ENCODE data around the gene RNF5. TPM values are rescaled to one million over a fixed set of nuclear protein-coding genes. Genes with fewer than 3 reads are reported as not detected.

The RNF5 gene
- total and polyA plus RNA-seq, 9 of the 15 experiments (the other 6 are each of a cell fraction or from before 2014, with no cell fraction given) = 62.2 to 245 (median 129) TPM

DNA sequence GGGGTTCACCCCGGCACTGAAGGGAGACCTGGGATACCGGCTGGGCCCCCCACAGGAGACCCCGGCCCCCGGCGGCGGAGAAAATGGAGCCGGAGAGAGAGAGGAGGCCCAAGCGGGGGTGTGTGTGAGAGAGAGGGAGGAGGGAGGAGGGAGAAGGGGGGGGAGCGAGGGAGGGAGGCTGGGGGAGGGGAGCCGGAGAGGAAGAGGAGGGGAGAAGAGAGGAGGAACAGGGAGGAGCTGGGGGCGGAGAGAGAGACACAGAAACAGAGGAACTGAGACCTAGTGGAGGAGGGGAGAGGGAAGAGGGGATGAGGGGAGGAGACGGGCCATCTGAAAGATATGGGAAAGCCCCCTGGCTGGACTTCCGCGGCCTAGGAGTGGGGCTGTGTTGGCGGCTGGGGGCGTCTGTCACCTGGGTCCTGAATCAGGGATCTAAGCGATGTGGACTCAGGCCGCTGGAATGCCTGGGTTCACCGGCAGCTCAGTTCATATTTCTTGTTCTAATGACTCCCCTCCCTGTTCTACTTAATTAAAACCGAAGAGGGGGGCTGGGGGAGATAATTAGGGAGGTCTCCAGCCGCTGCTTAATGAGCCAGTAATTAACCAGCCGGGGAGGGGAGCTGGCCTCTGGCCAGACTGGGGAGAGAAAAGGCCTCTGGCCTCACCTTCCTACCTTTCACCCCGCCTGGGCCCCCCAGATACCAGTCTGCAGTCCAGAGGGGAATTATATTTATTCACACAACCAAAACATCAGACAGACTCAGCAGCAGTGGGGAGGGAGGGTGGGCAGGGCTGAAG lies 12.0 kb downstream of the RNF5 start, which contains the start of gene PBX2 (continued):
- TF ChIP-seq PRDM10 (IDR thresholded peaks at IDR 0.05; ENCODE audit: partially characterized antibody) (peak; percentile 54), PHF8 (IDR thresholded peaks at IDR 0.05; ENCODE audit: borderline replicate concordance, low read length) (peak; percentile 59; the same call in 1 of the 2 replicates), POU5F1 (IDR thresholded peaks at IDR 0.05; ENCODE audit: borderline replicate concordance, low read depth, low read length, partially characterized antibody) (no peak), ZNF436 (CRISPR knock-in tag; IDR thresholded peaks at IDR 0.05) (no peak), KDM2B (CRISPR knock-in tag; IDR thresholded peaks at IDR 0.05) (no peak), ZNF12 (CRISPR knock-in tag; IDR thresholded peaks at IDR 0.05) (no peak), FOXK2 (conservative IDR thresholded peaks at IDR 0.05 in 1 of 2, IDR thresholded peaks at IDR 0.05 in 1 of 2; ENCODE audit: low read depth in 2 of 2) (peak; percentile 71 to 82), GABPB2 (CRISPR knock-in tag; conservative IDR thresholded peaks at IDR 0.05) (no peak), C11orf30 (IDR thresholded peaks at IDR 0.05; ENCODE audit: low read depth) (no peak), PTTG1 (tag; IDR thresholded peaks at IDR 0.05; ENCODE audit: low read depth) (no peak), BRF1 (IDR thresholded peaks at IDR 0.05; ENCODE audit: borderline replicate concordance, extremely low read depth, insufficient read length) (no peak)
- TF ChIP-seq, protein P1, sequence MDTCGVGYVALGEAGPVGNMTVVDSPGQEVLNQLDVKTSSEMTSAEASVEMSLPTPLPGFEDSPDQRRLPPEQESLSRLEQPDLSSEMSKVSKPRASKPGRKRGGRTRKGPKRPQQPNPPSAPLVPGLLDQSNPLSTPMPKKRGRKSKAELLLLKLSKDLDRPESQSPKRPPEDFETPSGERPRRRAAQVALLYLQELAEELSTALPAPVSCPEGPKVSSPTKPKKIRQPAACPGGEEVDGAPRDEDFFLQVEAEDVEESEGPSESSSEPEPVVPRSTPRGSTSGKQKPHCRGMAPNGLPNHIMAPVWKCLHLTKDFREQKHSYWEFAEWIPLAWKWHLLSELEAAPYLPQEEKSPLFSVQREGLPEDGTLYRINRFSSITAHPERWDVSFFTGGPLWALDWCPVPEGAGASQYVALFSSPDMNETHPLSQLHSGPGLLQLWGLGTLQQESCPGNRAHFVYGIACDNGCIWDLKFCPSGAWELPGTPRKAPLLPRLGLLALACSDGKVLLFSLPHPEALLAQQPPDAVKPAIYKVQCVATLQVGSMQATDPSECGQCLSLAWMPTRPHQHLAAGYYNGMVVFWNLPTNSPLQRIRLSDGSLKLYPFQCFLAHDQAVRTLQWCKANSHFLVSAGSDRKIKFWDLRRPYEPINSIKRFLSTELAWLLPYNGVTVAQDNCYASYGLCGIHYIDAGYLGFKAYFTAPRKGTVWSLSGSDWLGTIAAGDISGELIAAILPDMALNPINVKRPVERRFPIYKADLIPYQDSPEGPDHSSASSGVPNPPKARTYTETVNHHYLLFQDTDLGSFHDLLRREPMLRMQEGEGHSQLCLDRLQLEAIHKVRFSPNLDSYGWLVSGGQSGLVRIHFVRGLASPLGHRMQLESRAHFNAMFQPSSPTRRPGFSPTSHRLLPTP (IDR thresholded peaks at IDR 0.05; ENCODE audit: borderline replicate concordance, extremely low read depth, insufficient read length) = no peak
- TF ChIP-seq, protein P2, sequence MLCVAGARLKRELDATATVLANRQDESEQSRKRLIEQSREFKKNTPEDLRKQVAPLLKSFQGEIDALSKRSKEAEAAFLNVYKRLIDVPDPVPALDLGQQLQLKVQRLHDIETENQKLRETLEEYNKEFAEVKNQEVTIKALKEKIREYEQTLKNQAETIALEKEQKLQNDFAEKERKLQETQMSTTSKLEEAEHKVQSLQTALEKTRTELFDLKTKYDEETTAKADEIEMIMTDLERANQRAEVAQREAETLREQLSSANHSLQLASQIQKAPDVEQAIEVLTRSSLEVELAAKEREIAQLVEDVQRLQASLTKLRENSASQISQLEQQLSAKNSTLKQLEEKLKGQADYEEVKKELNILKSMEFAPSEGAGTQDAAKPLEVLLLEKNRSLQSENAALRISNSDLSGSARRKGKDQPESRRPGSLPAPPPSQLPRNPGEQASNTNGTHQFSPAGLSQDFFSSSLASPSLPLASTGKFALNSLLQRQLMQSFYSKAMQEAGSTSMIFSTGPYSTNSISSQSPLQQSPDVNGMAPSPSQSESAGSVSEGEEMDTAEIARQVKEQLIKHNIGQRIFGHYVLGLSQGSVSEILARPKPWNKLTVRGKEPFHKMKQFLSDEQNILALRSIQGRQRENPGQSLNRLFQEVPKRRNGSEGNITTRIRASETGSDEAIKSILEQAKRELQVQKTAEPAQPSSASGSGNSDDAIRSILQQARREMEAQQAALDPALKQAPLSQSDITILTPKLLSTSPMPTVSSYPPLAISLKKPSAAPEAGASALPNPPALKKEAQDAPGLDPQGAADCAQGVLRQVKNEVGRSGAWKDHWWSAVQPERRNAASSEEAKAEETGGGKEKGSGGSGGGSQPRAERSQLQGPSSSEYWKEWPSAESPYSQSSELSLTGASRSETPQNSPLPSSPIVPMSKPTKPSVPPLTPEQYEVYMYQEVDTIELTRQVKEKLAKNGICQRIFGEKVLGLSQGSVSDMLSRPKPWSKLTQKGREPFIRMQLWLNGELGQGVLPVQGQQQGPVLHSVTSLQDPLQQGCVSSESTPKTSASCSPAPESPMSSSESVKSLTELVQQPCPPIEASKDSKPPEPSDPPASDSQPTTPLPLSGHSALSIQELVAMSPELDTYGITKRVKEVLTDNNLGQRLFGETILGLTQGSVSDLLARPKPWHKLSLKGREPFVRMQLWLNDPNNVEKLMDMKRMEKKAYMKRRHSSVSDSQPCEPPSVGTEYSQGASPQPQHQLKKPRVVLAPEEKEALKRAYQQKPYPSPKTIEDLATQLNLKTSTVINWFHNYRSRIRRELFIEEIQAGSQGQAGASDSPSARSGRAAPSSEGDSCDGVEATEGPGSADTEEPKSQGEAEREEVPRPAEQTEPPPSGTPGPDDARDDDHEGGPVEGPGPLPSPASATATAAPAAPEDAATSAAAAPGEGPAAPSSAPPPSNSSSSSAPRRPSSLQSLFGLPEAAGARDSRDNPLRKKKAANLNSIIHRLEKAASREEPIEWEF (CRISPR knock-in tag; IDR thresholded peaks at IDR 0.05) = no peak

Measured in K562 (cell line).